Ishikawa (cell line): Measurements from ENCODE around the gene DDX47.

Experiments used
- CEBPB ChIP-seq: IDR thresholded peaks from 2 replicates; pipeline ENCODE4 v1.6.1; 2012
- CREB1 ChIP-seq: IDR thresholded peaks from 2 replicates; pipeline ENCODE4 v1.6.1; 2012; ENCODE audit warnings: low read depth
- EGR1 ChIP-seq: IDR thresholded peaks from 2 replicates; pipeline ENCODE4 v1.6.1; 2012
- EP300 ChIP-seq: IDR thresholded peaks from 2 replicates; pipeline ENCODE4 v1.6.1; 2012; ENCODE audit warnings: borderline replicate concordance
- FOXM1 ChIP-seq: IDR thresholded peaks from 2 replicates; pipeline ENCODE4 v1.6.1; 2012; ENCODE audit warnings: low read depth, borderline replicate concordance
- MAX ChIP-seq: IDR thresholded peaks from 2 replicates; pipeline ENCODE4 v1.6.1; 2012
- NFIC ChIP-seq: IDR thresholded peaks from 2 replicates; pipeline ENCODE4 v1.6.1; 2012
- RAD21 ChIP-seq: IDR thresholded peaks from 2 replicates; pipeline ENCODE4 v1.6.1; 2012; ENCODE audit warnings: low read depth
- REST ChIP-seq: IDR thresholded peaks from 2 replicates; pipeline ENCODE4 v1.6.1; 2012; ENCODE audit warnings: low read depth, mild to moderate bottlenecking
- TAF1 ChIP-seq: IDR thresholded peaks from 2 replicates; pipeline ENCODE4 v1.6.1; 2012; ENCODE audit warnings: low read depth, mild to moderate bottlenecking
- TCF12 ChIP-seq: IDR thresholded peaks from 2 replicates; pipeline ENCODE4 v1.6.1; 2012; ENCODE audit warnings: low read depth
- TEAD4 ChIP-seq: IDR thresholded peaks from 2 replicates; pipeline ENCODE4 v1.6.1; 2012
- USF1 ChIP-seq: IDR thresholded peaks from 2 replicates; pipeline ENCODE4 v1.6.1; 2012
- YY1 ChIP-seq: IDR thresholded peaks from 2 replicates; pipeline ENCODE4 v1.6.1; 2012; ENCODE audit warnings: low read depth
- ZBTB7A ChIP-seq: IDR thresholded peaks from 2 replicates; pipeline ENCODE4 v1.6.1; 2012; ENCODE audit warnings: low read depth

The DDX47 gene

GRCh38 chr12:12806784-12807516 lies 6.2 kb upstream of the DDX47 start:
- TF ChIP-seq TEAD4 (no peak), USF1 (no peak)

- TF ChIP-seq TCF12, result no peak
- no peak for TF ChIP-seq MAX
- TF ChIP-seq YY1, result no peak
- TF ChIP-seq EP300, result no peak
- TF ChIP-seq EGR1, result no peak
- TF ChIP-seq RAD21, result no peak
- no peak for TF ChIP-seq ZBTB7A
- TF ChIP-seq TEAD4, result no peak
- no peak for TF ChIP-seq CREB1
- no peak for TF ChIP-seq USF1
- TF ChIP-seq REST, result no peak
- no peak for TF ChIP-seq FOXM1
Measured at GRCh38 chr12:12807970-12808702, 5.0 kb upstream of the DDX47 start.

GRCh38 chr12:12810553-12811021 lies 2.6 kb upstream of the DDX47 start:
- TF ChIP-seq NFIC, result peak; percentile 84
- no peak for TF ChIP-seq CREB1
- TF ChIP-seq RAD21, result no peak
- TF ChIP-seq YY1, result no peak
- no peak for TF ChIP-seq TAF1
- TF ChIP-seq FOXM1, result no peak
- TF ChIP-seq REST, result no peak
- TF ChIP-seq TCF12, result peak; percentile 84
- peak; percentile 18; the same call in 1 of the 2 replicates for TF ChIP-seq USF1
- no peak; the same call in 1 of the 2 replicates for TF ChIP-seq EP300
- no peak for TF ChIP-seq MAX
- TF ChIP-seq TEAD4, result peak; percentile 47; the same call in 1 of the 2 replicates

GRCh38 chr12:12811343-12811742 lies 1.8 kb upstream of the DDX47 start:
- TF ChIP-seq EP300, result no peak
- no peak for TF ChIP-seq NFIC
- TF ChIP-seq TEAD4, result no peak
- no peak for TF ChIP-seq EGR1

- peak; percentile 9; the same call in 1 of the 2 replicates for TF ChIP-seq RAD21
- no peak for TF ChIP-seq ZBTB7A
Measured at GRCh38 chr12:12812174-12812573, 972 bp upstream of the DDX47 start.

- TF ChIP-seq MAX (no peak), YY1 (no peak), CREB1 (no peak), EGR1 (no peak), FOXM1 (no peak), CEBPB (no peak), RAD21 (no peak), REST (no peak), ZBTB7A (no peak), EP300 (no peak), USF1 (no peak), NFIC (no peak), TAF1 (no peak), TCF12 (no peak)
Measured at GRCh38 chr12:12812618-12813119, 477 bp upstream of the DDX47 start.
